NCI-H69 (cell line): ENCODE results near the gene OCIAD2.
"Not testable (repeated sequence)": the region's sequence is repeated elsewhere in the genome, so short reads cannot be mapped to it uniquely, and the experiment has no call there.

Experiments used
- DNase-seq: peaks from one replicate; lab custom pipeline; 2025; lab: John Stamatoyannopoulos, UW

The OCIAD2 gene

GRCh38 chr4:48907706-48908477, 1.3 kb upstream of the OCIAD2 start:
- no peak for DNase-seq

- peak; percentile 7 for DNase-seq
These were observed 1.1 kb downstream of the OCIAD2 start for GRCh38 chr4:48905363-48906015.

- DNase-seq = no peak
These were observed 1.9 kb downstream of the OCIAD2 start for GRCh38 chr4:48904541-48905142.

- DNase-seq = peak; percentile 47
These were observed 2.5 kb downstream of the OCIAD2 start for GRCh38 chr4:48904101-48904500.

GRCh38 chr4:48902266-48902665, 4.3 kb downstream of the OCIAD2 start:
- peak; percentile 93 for DNase-seq

GRCh38 chr4:48901196-48901595, 5.4 kb downstream of the OCIAD2 start:
- no peak for DNase-seq

- DNase-seq = no peak
These were observed 6.6 kb downstream of the OCIAD2 start for GRCh38 chr4:48899950-48900349.

GRCh38 chr4:48899432-48899749, 7.2 kb downstream of the OCIAD2 start:
- DNase-seq = no peak

- DNase-seq = no peak
These were observed 7.7 kb downstream of the OCIAD2 start for GRCh38 chr4:48898733-48899431.

- DNase-seq = peak; percentile 34
These were observed 9.7 kb downstream of the OCIAD2 start for GRCh38 chr4:48896845-48897244.

GRCh38 chr4:48891028-48891619, 15.4 kb downstream of the OCIAD2 start:
- DNase-seq = no peak

- not testable (repeated sequence) for DNase-seq
These were observed 16.8 kb downstream of the OCIAD2 start for GRCh38 chr4:48889750-48890149.

GRCh38 chr4:48881646-48882045, 24.9 kb downstream of the OCIAD2 start:
- not testable (repeated sequence) for DNase-seq

- no peak for DNase-seq
These were observed 26.8 kb downstream of the OCIAD2 start for GRCh38 chr4:48879561-48880442.

GRCh38 chr4:48877827-48878535, 28.6 kb downstream of the OCIAD2 start:
- DNase-seq = no peak

- DNase-seq = not testable (repeated sequence)
These were observed 41.9 kb downstream of the OCIAD2 start for GRCh38 chr4:48864696-48865095.

GRCh38 chr4:48863728-48864127, 42.8 kb downstream of the OCIAD2 start:
- no peak for DNase-seq

- DNase-seq = no peak
These were observed 43.9 kb downstream of the OCIAD2 start for GRCh38 chr4:48862661-48863060.

GRCh38 chr4:48862038-48862437, 44.5 kb downstream of the OCIAD2 start:
- DNase-seq = no peak

GRCh38 chr4:48858130-48858529, 48.4 kb downstream of the OCIAD2 start:
- DNase-seq = no peak

- DNase-seq = no peak
These were observed 51.6 kb downstream of the OCIAD2 start for GRCh38 chr4:48854982-48855381.
